ENCODE results near the gene SH3BP4.

GRCh38 chr2:235059161-235059560 is 107.3 kb downstream of the SH3BP4 start:
- TF ChIP-seq JUND (IDR thresholded peaks at IDR 0.05) (no peak), GABPA (IDR thresholded peaks at IDR 0.05 in 1 of 2, conservative IDR thresholded peaks at IDR 0.05 in 1 of 2) (no peak), CTCF (IDR thresholded peaks at IDR 0.05; ENCODE audit: low read depth, low read length, missing input control) (no peak), RAD21 (IDR thresholded peaks at IDR 0.05) (no peak), EGR1 (IDR thresholded peaks at IDR 0.05; ENCODE audit: low read depth in 2 of 2) (no peak), REST (IDR thresholded peaks at IDR 0.05) (no peak), HNF4G (IDR thresholded peaks at IDR 0.05) (no peak), FOXA1 (IDR thresholded peaks at IDR 0.05) (no peak)
